HEK293 (cell line): ENCODE data around the gene SMIM22.

ENCODE experiments used
- KLF10 ChIP-seq: fragments of 450-650 bp; IDR thresholded peaks from 2 replicates; pipeline ENCODE4 v1.5.1; 2018; ENCODE audit warnings: missing biosample characterization, mild to moderate bottlenecking, missing genetic modification characterization
- KLF9 ChIP-seq: fragments of 450-650 bp; formaldehyde crosslinking; IDR thresholded peaks from 2 replicates; pipeline ENCODE4 v1.5.1; 2016; ENCODE audit warnings: missing biosample characterization, missing genetic modification characterization, low read depth
- MEIS1 ChIP-seq: sonication (generic); formaldehyde crosslinking; IDR thresholded peaks from 2 replicates; pipeline ENCODE4 v1.8.1; 2022; ENCODE audit warnings: missing genetic modification reagents, mild to moderate bottlenecking, borderline replicate concordance
- MZF1 ChIP-seq: fragments of 450-650 bp; formaldehyde crosslinking; IDR thresholded peaks from 2 replicates; pipeline ENCODE4 v1.5.1; 2017; ENCODE audit warnings: missing biosample characterization, missing genetic modification characterization, borderline replicate concordance
- RBAK ChIP-seq: fragments of 450-650 bp; formaldehyde crosslinking; IDR thresholded peaks from 2 replicates; pipeline ENCODE4 v1.5.1; 2016; ENCODE audit warnings: missing biosample characterization, missing genetic modification characterization
- TCF7L2 ChIP-seq: IDR thresholded peaks from 2 replicates; pipeline ENCODE4 v1.6.1; 2011; ENCODE audit warnings: low read depth, mild to moderate bottlenecking, inconsistent platforms, low read length, moderate library complexity, borderline replicate concordance
- YY2 ChIP-seq: fragments of 450-650 bp; formaldehyde crosslinking; IDR thresholded peaks from 2 replicates; pipeline ENCODE4 v1.5.1; 2016; ENCODE audit warnings: missing biosample characterization, missing genetic modification characterization
- ZBTB10 ChIP-seq: fragments of 450-650 bp; formaldehyde crosslinking; IDR thresholded peaks from 2 replicates; pipeline ENCODE4 v1.5.1; 2016; ENCODE audit warnings: missing biosample characterization, missing genetic modification characterization
- ZBTB48 ChIP-seq: fragments of 450-650 bp; formaldehyde crosslinking; IDR thresholded peaks from 2 replicates; pipeline ENCODE4 v1.5.1; 2016; ENCODE audit warnings: missing biosample characterization, missing genetic modification characterization
- ZFP3 ChIP-seq: fragments of 450-650 bp; formaldehyde crosslinking; IDR thresholded peaks from 2 replicates; pipeline ENCODE4 v1.5.1; 2016; ENCODE audit warnings: low read depth, missing biosample characterization, missing genetic modification characterization
- ZNF138 ChIP-seq: fragments of 450-650 bp; formaldehyde crosslinking; IDR thresholded peaks from 2 replicates; pipeline ENCODE4 v1.5.1; 2016; ENCODE audit warnings: missing biosample characterization, missing genetic modification characterization, borderline replicate concordance
- ZNF19 ChIP-seq: fragments of 450-650 bp; formaldehyde crosslinking; IDR thresholded peaks from 2 replicates; pipeline ENCODE4; 2016; ENCODE audit warnings: missing biosample characterization, missing genetic modification characterization, low read depth
- ZNF211 ChIP-seq: fragments of 450-650 bp; formaldehyde crosslinking; IDR thresholded peaks from 2 replicates; pipeline ENCODE4 v1.5.1; 2016; ENCODE audit warnings: low read depth, missing biosample characterization, missing genetic modification characterization
- ZNF341 ChIP-seq: fragments of 450-650 bp; formaldehyde crosslinking; IDR thresholded peaks from 2 replicates; pipeline ENCODE4; 2016; ENCODE audit warnings: low read depth, missing biosample characterization, missing genetic modification characterization
- ZNF394 ChIP-seq: fragments of 450-650 bp; formaldehyde crosslinking; IDR thresholded peaks from 2 replicates; pipeline ENCODE4 v1.5.1; 2016; ENCODE audit warnings: missing biosample characterization, missing genetic modification characterization, mild to moderate bottlenecking, moderate library complexity, borderline replicate concordance
- ZNF423 ChIP-seq: fragments of 450-650 bp; formaldehyde crosslinking; IDR thresholded peaks from 2 replicates; pipeline ENCODE4 v1.5.1; 2016; ENCODE audit warnings: missing biosample characterization, missing genetic modification characterization
- ZNF561 ChIP-seq: fragments of 450-650 bp; IDR thresholded peaks from 2 replicates; pipeline ENCODE4 v1.5.1; 2018; ENCODE audit warnings: missing biosample characterization, missing genetic modification characterization, borderline replicate concordance
- ZNF629 ChIP-seq: fragments of 450-650 bp; formaldehyde crosslinking; IDR thresholded peaks from 2 replicates; pipeline ENCODE4 v1.5.1; 2017; ENCODE audit warnings: missing biosample characterization, missing genetic modification characterization
- ZNF76 ChIP-seq: fragments of 450-650 bp; formaldehyde crosslinking; IDR thresholded peaks from 2 replicates; pipeline ENCODE4; 2016; ENCODE audit warnings: low read depth, missing biosample characterization, missing genetic modification characterization, borderline replicate concordance
- ZNF791 ChIP-seq: fragments of 450-650 bp; formaldehyde crosslinking; IDR thresholded peaks from 2 replicates; pipeline ENCODE4 v1.5.1; 2016; ENCODE audit warnings: missing biosample characterization, missing genetic modification characterization
- TF ChIP-seq, protein P1 (sequence below): fragments of 450-650 bp; formaldehyde crosslinking; IDR thresholded peaks from 2 replicates; pipeline ENCODE4 v1.5.1; 2016; ENCODE audit warnings: missing biosample characterization, missing genetic modification characterization, low read depth
- TF ChIP-seq, protein P2 (sequence below): fragments of 450-650 bp; formaldehyde crosslinking; optimal IDR thresholded peaks from 2 replicates; pipeline ENCODE3; 2016; ENCODE audit warnings: missing biosample characterization, mild to moderate bottlenecking, missing genetic modification characterization
- TF ChIP-seq, protein P3 (sequence below): fragments of 450-650 bp; formaldehyde crosslinking; IDR thresholded peaks from 2 replicates; pipeline ENCODE4 v1.5.1; 2016; ENCODE audit warnings: missing biosample characterization, missing genetic modification characterization
- TF ChIP-seq, protein P4 (sequence below): sonication (generic); formaldehyde crosslinking; IDR thresholded peaks from 2 replicates; pipeline ENCODE4 v1.8.1; 2022; ENCODE audit warnings: mild to moderate bottlenecking, moderate library complexity, missing genetic modification reagents
- TF ChIP-seq, protein P5 (sequence below): fragments of 450-650 bp; formaldehyde crosslinking; conservative IDR thresholded peaks from 2 replicates; pipeline ENCODE4 v1.5.1; 2016; ENCODE audit warnings: low read depth, missing biosample characterization, missing genetic modification characterization

SMIM22 gene

GRCh38 chr16:4766875-4767628 lies 28.1 kb upstream of the SMIM22 start, which contains the start of gene ZNF500 (continued):
- TF ChIP-seq ZNF76 (peak; percentile 99), ZNF211 (tag by site-specific recombination) (no peak), ZNF341 (tag by site-specific recombination) (no peak), ZFP3 (no peak), ZNF791 (tag by site-specific recombination) (no peak), ZNF394 (peak; percentile 58; the same call in 1 of the 2 replicates), RBAK (tag by site-specific recombination) (no peak), ZNF423 (tag by site-specific recombination) (no peak), ZNF561 (tag by site-specific recombination) (0 out of 2 replicates have a peak, but pooled peaks have one; percentile 25), MZF1 (no peak), ZNF19 (tag by site-specific recombination) (no peak), ZNF138 (tag by site-specific recombination) (no peak), ZBTB48 (tag by site-specific recombination) (peak; percentile 81), ZNF629 (peak; percentile 49; the same call in 1 of the 2 replicates), YY2 (tag by site-specific recombination) (peak; percentile 64), KLF9 (peak; percentile 95), KLF10 (tag by site-specific recombination) (peak; percentile 43; the same call in 1 of the 2 replicates), MEIS1 (no peak), ZBTB10 (tag by site-specific recombination) (no peak; the same call in none of the 2 replicates), TCF7L2 (no peak)
- TF ChIP-seq, protein P1, sequence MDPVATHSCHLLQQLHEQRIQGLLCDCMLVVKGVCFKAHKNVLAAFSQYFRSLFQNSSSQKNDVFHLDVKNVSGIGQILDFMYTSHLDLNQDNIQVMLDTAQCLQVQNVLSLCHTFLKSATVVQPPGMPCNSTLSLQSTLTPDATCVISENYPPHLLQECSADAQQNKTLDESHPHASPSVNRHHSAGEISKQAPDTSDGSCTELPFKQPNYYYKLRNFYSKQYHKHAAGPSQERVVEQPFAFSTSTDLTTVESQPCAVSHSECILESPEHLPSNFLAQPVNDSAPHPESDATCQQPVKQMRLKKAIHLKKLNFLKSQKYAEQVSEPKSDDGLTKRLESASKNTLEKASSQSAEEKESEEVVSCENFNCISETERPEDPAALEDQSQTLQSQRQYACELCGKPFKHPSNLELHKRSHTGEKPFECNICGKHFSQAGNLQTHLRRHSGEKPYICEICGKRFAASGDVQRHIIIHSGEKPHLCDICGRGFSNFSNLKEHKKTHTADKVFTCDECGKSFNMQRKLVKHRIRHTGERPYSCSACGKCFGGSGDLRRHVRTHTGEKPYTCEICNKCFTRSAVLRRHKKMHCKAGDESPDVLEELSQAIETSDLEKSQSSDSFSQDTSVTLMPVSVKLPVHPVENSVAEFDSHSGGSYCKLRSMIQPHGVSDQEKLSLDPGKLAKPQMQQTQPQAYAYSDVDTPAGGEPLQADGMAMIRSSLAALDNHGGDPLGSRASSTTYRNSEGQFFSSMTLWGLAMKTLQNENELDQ (tag by site-specific recombination): no peak
- TF ChIP-seq, protein P2, sequence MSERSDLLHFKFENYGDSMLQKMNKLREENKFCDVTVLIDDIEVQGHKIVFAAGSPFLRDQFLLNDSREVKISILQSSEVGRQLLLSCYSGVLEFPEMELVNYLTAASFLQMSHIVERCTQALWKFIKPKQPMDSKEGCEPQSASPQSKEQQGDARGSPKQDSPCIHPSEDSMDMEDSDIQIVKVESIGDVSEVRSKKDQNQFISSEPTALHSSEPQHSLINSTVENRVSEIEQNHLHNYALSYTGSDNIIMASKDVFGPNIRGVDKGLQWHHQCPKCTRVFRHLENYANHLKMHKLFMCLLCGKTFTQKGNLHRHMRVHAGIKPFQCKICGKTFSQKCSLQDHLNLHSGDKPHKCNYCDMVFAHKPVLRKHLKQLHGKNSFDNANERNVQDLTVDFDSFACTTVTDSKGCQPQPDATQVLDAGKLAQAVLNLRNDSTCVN (tag by site-specific recombination): peak; percentile 88
- TF ChIP-seq, protein P3, sequence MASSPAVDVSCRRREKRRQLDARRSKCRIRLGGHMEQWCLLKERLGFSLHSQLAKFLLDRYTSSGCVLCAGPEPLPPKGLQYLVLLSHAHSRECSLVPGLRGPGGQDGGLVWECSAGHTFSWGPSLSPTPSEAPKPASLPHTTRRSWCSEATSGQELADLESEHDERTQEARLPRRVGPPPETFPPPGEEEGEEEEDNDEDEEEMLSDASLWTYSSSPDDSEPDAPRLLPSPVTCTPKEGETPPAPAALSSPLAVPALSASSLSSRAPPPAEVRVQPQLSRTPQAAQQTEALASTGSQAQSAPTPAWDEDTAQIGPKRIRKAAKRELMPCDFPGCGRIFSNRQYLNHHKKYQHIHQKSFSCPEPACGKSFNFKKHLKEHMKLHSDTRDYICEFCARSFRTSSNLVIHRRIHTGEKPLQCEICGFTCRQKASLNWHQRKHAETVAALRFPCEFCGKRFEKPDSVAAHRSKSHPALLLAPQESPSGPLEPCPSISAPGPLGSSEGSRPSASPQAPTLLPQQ (tag by site-specific recombination): peak; percentile 97
- TF ChIP-seq, protein P4, sequence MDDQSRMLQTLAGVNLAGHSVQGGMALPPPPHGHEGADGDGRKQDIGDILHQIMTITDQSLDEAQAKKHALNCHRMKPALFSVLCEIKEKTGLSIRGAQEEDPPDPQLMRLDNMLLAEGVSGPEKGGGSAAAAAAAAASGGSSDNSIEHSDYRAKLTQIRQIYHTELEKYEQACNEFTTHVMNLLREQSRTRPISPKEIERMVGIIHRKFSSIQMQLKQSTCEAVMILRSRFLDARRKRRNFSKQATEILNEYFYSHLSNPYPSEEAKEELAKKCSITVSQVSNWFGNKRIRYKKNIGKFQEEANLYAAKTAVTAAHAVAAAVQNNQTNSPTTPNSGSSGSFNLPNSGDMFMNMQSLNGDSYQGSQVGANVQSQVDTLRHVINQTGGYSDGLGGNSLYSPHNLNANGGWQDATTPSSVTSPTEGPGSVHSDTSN (CRISPR knock-in tag): 0 out of 2 replicates have a peak, but pooled peaks have one; percentile 65
- TF ChIP-seq, protein P5, sequence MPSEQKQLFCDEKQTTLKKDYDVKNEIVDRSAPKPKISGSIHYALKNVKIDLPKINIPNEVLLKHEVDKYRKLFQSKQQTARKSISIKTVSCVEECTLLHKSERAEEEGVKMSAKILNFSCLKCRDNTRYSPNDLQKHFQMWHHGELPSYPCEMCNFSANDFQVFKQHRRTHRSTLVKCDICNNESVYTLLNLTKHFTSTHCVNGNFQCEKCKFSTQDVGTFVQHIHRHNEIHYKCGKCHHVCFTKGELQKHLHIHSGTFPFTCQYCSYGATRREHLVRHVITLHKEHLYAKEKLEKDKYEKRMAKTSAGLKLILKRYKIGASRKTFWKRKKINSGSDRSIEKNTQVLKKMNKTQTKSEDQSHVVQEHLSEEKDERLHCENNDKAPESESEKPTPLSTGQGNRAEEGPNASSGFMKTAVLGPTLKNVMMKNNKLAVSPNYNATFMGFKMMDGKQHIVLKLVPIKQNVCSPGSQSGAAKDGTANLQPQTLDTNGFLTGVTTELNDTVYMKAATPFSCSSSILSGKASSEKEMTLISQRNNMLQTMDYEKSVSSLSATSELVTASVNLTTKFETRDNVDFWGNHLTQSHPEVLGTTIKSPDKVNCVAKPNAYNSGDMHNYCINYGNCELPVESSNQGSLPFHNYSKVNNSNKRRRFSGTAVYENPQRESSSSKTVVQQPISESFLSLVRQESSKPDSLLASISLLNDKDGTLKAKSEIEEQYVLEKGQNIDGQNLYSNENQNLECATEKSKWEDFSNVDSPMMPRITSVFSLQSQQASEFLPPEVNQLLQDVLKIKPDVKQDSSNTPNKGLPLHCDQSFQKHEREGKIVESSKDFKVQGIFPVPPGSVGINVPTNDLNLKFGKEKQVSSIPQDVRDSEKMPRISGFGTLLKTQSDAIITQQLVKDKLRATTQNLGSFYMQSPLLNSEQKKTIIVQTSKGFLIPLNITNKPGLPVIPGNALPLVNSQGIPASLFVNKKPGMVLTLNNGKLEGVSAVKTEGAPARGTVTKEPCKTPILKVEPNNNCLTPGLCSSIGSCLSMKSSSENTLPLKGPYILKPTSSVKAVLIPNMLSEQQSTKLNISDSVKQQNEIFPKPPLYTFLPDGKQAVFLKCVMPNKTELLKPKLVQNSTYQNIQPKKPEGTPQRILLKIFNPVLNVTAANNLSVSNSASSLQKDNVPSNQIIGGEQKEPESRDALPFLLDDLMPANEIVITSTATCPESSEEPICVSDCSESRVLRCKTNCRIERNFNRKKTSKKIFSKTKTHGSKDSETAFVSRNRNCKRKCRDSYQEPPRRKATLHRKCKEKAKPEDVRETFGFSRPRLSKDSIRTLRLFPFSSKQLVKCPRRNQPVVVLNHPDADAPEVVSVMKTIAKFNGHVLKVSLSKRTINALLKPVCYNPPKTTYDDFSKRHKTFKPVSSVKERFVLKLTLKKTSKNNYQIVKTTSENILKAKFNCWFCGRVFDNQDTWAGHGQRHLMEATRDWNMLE: no peak
